ENCODE measurements around the gene EVC2.
"Not testable (repeated sequence)": the region's sequence is repeated elsewhere in the genome, so short reads cannot be mapped to it uniquely, and the experiment has no call there.

EVC2 gene

GRCh38 chr4:5730993-5731990 is 22.9 kb upstream of the EVC2 start:
- H4K20me1 ChIP-seq (ENCODE audit: insufficient read depth, low read length, poor library complexity, severe bottlenecking) = no peaks in the 10 kb centered on the region
- no peaks in the 10 kb centered on the region for H3K9me2 ChIP-seq (replicated peaks; ENCODE audit: low read depth, low read length)
- no peaks in the 10 kb centered on the region for H3K27me3 ChIP-seq (ENCODE audit: insufficient read depth, low read length, poor library complexity, severe bottlenecking)
- no peaks in the 10 kb centered on the region for H3K36me3 ChIP-seq (ENCODE audit: insufficient read depth, low read length)
- H2AFZ ChIP-seq (ENCODE audit: low read length) = no peak overlapping the region
- H3K9me3 ChIP-seq (ENCODE audit: insufficient read depth, low read depth, low read length) = no peaks in the 10 kb centered on the region; the same call in 1 of the 2 replicates
- H3K79me2 ChIP-seq (ENCODE audit: insufficient read depth, low read length) = no peaks in the 10 kb centered on the region
- no peaks in the 10 kb centered on the region for H3F3A ChIP-seq (ENCODE audit: low read depth)
- no peak overlapping the region for H3K4me3 ChIP-seq (ENCODE audit: low read length, poor library complexity, severe bottlenecking)
- H3K4me1 ChIP-seq (ENCODE audit: insufficient read depth, low read length, poor library complexity, severe bottlenecking) = no peaks in the 10 kb centered on the region
- TF ChIP-seq EZH2phosphoT487 (IDR thresholded peaks at IDR 0.05; ENCODE audit: borderline replicate concordance) = no peak
- TF ChIP-seq CTCF (conservative IDR thresholded peaks at IDR 0.05; ENCODE audit: low read length) = no peak
- H3K9ac ChIP-seq (ENCODE audit: low read depth, low read length, poor library complexity, severe bottlenecking) = no peak overlapping the region
- no peak overlapping the region for H3K4me2 ChIP-seq (ENCODE audit: low read depth, low read length, poor library complexity, severe bottlenecking)

- no peaks in the 10 kb centered on the region; the same call in 1 of the 2 replicates for H3K9me3 ChIP-seq (ENCODE audit: insufficient read depth, low read depth, low read length)
- no peaks in the 10 kb centered on the region for H3F3A ChIP-seq (ENCODE audit: low read depth)
- H3K9me2 ChIP-seq (replicated peaks; ENCODE audit: low read depth, low read length) = no peaks in the 10 kb centered on the region
- no peak overlapping the region for H3K4me2 ChIP-seq (ENCODE audit: low read depth, low read length, poor library complexity, severe bottlenecking)
- no peaks in the 10 kb centered on the region for H3K36me3 ChIP-seq (ENCODE audit: insufficient read depth, low read length)
- no peaks in the 10 kb centered on the region for H3K4me1 ChIP-seq (ENCODE audit: insufficient read depth, low read length, poor library complexity, severe bottlenecking)
- H2AFZ ChIP-seq (ENCODE audit: low read length) = no peak overlapping the region
- H3K4me3 ChIP-seq (ENCODE audit: low read length, poor library complexity, severe bottlenecking) = no peak overlapping the region
- H4K20me1 ChIP-seq (ENCODE audit: insufficient read depth, low read length, poor library complexity, severe bottlenecking) = no peaks in the 10 kb centered on the region
- H3K79me2 ChIP-seq (ENCODE audit: insufficient read depth, low read length) = no peaks in the 10 kb centered on the region
- TF ChIP-seq EZH2phosphoT487 (IDR thresholded peaks at IDR 0.05; ENCODE audit: borderline replicate concordance) = no peak
- no peak for TF ChIP-seq CTCF (conservative IDR thresholded peaks at IDR 0.05; ENCODE audit: low read length)
- no peaks in the 10 kb centered on the region for H3K27me3 ChIP-seq (ENCODE audit: insufficient read depth, low read length, poor library complexity, severe bottlenecking)
- H3K9ac ChIP-seq (ENCODE audit: low read depth, low read length, poor library complexity, severe bottlenecking) = no peak overlapping the region
Measured at GRCh38 chr4:5730436-5730835, 22.1 kb upstream of the EVC2 start.

GRCh38 chr4:5728412-5728811 is 20.1 kb upstream of the EVC2 start:
- H3K4me2 ChIP-seq (ENCODE audit: low read depth, low read length, poor library complexity, severe bottlenecking); H3F3A ChIP-seq (ENCODE audit: low read depth); H2AFZ ChIP-seq (ENCODE audit: low read length); H3K36me3 ChIP-seq (ENCODE audit: insufficient read depth, low read length); H3K9me3 ChIP-seq (ENCODE audit: insufficient read depth, low read depth, low read length); H4K20me1 ChIP-seq (ENCODE audit: insufficient read depth, low read length, poor library complexity, severe bottlenecking); H3K4me1 ChIP-seq (ENCODE audit: insufficient read depth, low read length, poor library complexity, severe bottlenecking); H3K9me2 ChIP-seq (replicated peaks; ENCODE audit: low read depth, low read length); H3K4me3 ChIP-seq (ENCODE audit: low read length, poor library complexity, severe bottlenecking); H3K9ac ChIP-seq (ENCODE audit: low read depth, low read length, poor library complexity, severe bottlenecking); H3K79me2 ChIP-seq (ENCODE audit: insufficient read depth, low read length); H3K27me3 ChIP-seq (ENCODE audit: insufficient read depth, low read length, poor library complexity, severe bottlenecking): not testable (repeated sequence)
